H9 (cell line): ENCODE measurements around the gene FRAS1. TPM values are rescaled to one million over a fixed set of nuclear protein-coding genes. Genes with fewer than 3 reads are reported as not detected.

ENCODE experiments used
- DNase-seq: peaks from one replicate; pipeline ENCODE4 v3.0.0-alpha.2; 2017
- H2AFZ ChIP-seq: one replicate; pipeline ENCODE4 v1.6.1; 2013; ENCODE audit warnings: mild to moderate bottlenecking, low read length, control low read depth, moderate library complexity
- H2AK5ac ChIP-seq: 2 replicates; pipeline ENCODE4 v1.6.1; 2013; ENCODE audit warnings: low read length, control low read depth, mixed read lengths; ENCODE audit not compliant: insufficient read length
- H2BK120ac ChIP-seq: one replicate; pipeline ENCODE4 v1.6.1; 2013; ENCODE audit warnings: low read depth, mild to moderate bottlenecking, low read length, control low read depth, inconsistent platforms; ENCODE audit not compliant: poor library complexity, severe bottlenecking
- H2BK12ac ChIP-seq: 2 replicates; pipeline ENCODE4 v1.6.1; 2013; ENCODE audit warnings: low read length, control low read depth, mixed read lengths, low read depth; ENCODE audit not compliant: insufficient read length
- H2BK15ac ChIP-seq: 2 replicates; pipeline ENCODE4 v1.6.1; 2013; ENCODE audit warnings: low read depth, low read length, control low read depth
- H2BK20ac ChIP-seq: one replicate; pipeline ENCODE4 v1.6.1; 2013; ENCODE audit warnings: low read depth, mild to moderate bottlenecking, low read length, control low read depth, inconsistent platforms; ENCODE audit not compliant: poor library complexity, severe bottlenecking
- H2BK5ac ChIP-seq: 2 replicates; pipeline ENCODE4 v1.6.1; 2013; ENCODE audit warnings: low read length, control low read depth, mixed read lengths; ENCODE audit not compliant: insufficient read length
- H3K14ac ChIP-seq: 2 replicates; pipeline ENCODE4 v1.6.1; 2013; ENCODE audit warnings: low read length, control low read depth; ENCODE audit not compliant: insufficient read depth
- H3K18ac ChIP-seq: 2 replicates; pipeline ENCODE4 v1.6.1; 2013; ENCODE audit warnings: low read depth, mild to moderate bottlenecking, mixed read lengths, low read length, control low read depth; ENCODE audit not compliant: insufficient read length
- H3K23ac ChIP-seq: 2 replicates; pipeline ENCODE4 v1.6.1; 2013; ENCODE audit warnings: low read length, control low read depth, mixed read lengths, low read depth; ENCODE audit not compliant: insufficient read length
- H3K23me2 ChIP-seq: 2 replicates; pipeline ENCODE4 v1.6.1; 2013; ENCODE audit warnings: low read depth, mild to moderate bottlenecking, mixed read lengths, low read length, control low read depth; ENCODE audit not compliant: insufficient read length, poor library complexity, severe bottlenecking
- H3K27ac ChIP-seq: 2 replicates; pipeline ENCODE4 v1.5.1; 2013; ENCODE audit warnings: low read length, control low read depth, mixed read lengths, low read depth; ENCODE audit not compliant: insufficient read length
- H3K27me3 ChIP-seq: 2 replicates; pipeline ENCODE4 v1.6.1; 2013; ENCODE audit warnings: low read length, control low read depth, inconsistent platforms; ENCODE audit not compliant: insufficient read depth
- H3K4ac ChIP-seq: 2 replicates; pipeline ENCODE4 v1.6.1; 2013; ENCODE audit warnings: low read depth, mild to moderate bottlenecking, control low read depth, inconsistent platforms, low read length, moderate library complexity
- H3K4me1 ChIP-seq: 2 replicates; pipeline ENCODE4 v1.6.1; 2013; ENCODE audit warnings: low read length, control low read depth, inconsistent platforms; ENCODE audit not compliant: insufficient read depth
- H3K4me2 ChIP-seq: 2 replicates; pipeline ENCODE4 v1.6.1; 2013; ENCODE audit warnings: low read length, control low read depth, mixed read lengths; ENCODE audit not compliant: insufficient read length, insufficient read depth
- H3K56ac ChIP-seq: 2 replicates; pipeline ENCODE4 v1.6.1; 2013; ENCODE audit warnings: low read depth, mild to moderate bottlenecking, mixed read lengths, low read length, control low read depth; ENCODE audit not compliant: insufficient read length
- H3K79me1 ChIP-seq: 2 replicates; pipeline ENCODE4 v1.6.1; 2013; ENCODE audit warnings: low read depth, mild to moderate bottlenecking, moderate library complexity, low read length, control low read depth, inconsistent platforms; ENCODE audit not compliant: insufficient read depth, poor library complexity, severe bottlenecking
- H3K79me2 ChIP-seq: 2 replicates; pipeline ENCODE4 v1.6.1; 2013; ENCODE audit warnings: low read length, control low read depth, inconsistent platforms; ENCODE audit not compliant: insufficient read depth
- H3K9ac ChIP-seq: 2 replicates; pipeline ENCODE4 v1.6.1; 2013; ENCODE audit warnings: low read length, control low read depth, mixed read lengths; ENCODE audit not compliant: insufficient read length; ENCODE audit errors: extremely low read depth
- H3K9me3 ChIP-seq: one replicate; pipeline ENCODE4 v1.6.1; 2013; ENCODE audit warnings: low read depth, low read length, inconsistent platforms; ENCODE audit not compliant: control insufficient read depth
- H3T11ph ChIP-seq: one replicate; pipeline ENCODE4 v1.6.1; 2013; ENCODE audit warnings: mild to moderate bottlenecking, low read length, control low read depth, inconsistent platforms
- H4K20me1 ChIP-seq: one replicate; pipeline ENCODE4 v1.6.1; 2013; ENCODE audit not compliant: control insufficient read depth, insufficient read length, insufficient read depth
- H4K5ac ChIP-seq: 2 replicates; pipeline ENCODE4 v1.6.1; 2013; ENCODE audit warnings: low read depth, mild to moderate bottlenecking, mixed read lengths, low read length, control low read depth; ENCODE audit not compliant: insufficient read length
- H4K8ac ChIP-seq: replicated peaks from 2 replicates; pipeline ENCODE4 v1.6.1; 2013; ENCODE audit warnings: low read length, control low read depth, mixed read lengths, low read depth; ENCODE audit not compliant: insufficient read length
- H4K91ac ChIP-seq: 2 replicates; pipeline ENCODE4 v1.6.1; 2013; ENCODE audit warnings: low read depth, mild to moderate bottlenecking, moderate library complexity, mixed read lengths, low read length, control low read depth; ENCODE audit not compliant: insufficient read length
- H3K27ac Mint-ChIP-seq, 3 experiments: 2 replicates in 2 of 3; 3 replicates in 1 of 3; pipeline ENCODE4 v1.8.0; 2020 to 2021; ENCODE audit warnings: mixed read lengths in 3 of 3, mild to moderate bottlenecking in 1 of 3, moderate library complexity in 1 of 3
- H3K27me3 Mint-ChIP-seq: 2 replicates; pipeline ENCODE4 v1.8.0; 2021; ENCODE audit warnings: low read depth, mild to moderate bottlenecking, moderate library complexity, mixed read lengths
- H3K36me3 Mint-ChIP-seq, 3 experiments: 2 replicates in 2 of 3; 3 replicates in 1 of 3; pipeline ENCODE4 v1.8.0; 2020 to 2021; ENCODE audit warnings: low read depth in 3 of 3, mixed read lengths in 3 of 3; ENCODE audit not compliant: insufficient read depth in 1 of 3
- H3K4me1 Mint-ChIP-seq, 2 experiments: 2 replicates each; pipeline ENCODE4 v1.8.0; 2020; ENCODE audit warnings: mixed read lengths in 2 of 2
- H3K4me3 Mint-ChIP-seq, 2 experiments: 2 replicates in 1 of 2; 3 replicates in 1 of 2; pipeline ENCODE4 v1.8.0; 2020 to 2021; ENCODE audit warnings: mild to moderate bottlenecking in 2 of 2, mixed read lengths in 2 of 2, moderate library complexity in 1 of 2
- H3K9me3 Mint-ChIP-seq, 2 experiments: 2 replicates in 1 of 2; 3 replicates in 1 of 2; pipeline ENCODE4 v1.8.0; 2020; ENCODE audit warnings: mild to moderate bottlenecking in 2 of 2, mixed read lengths in 2 of 2, moderate library complexity in 1 of 2
- WGBS: extraction: QIAGEN DNeasy Blood & Tissue Kit; methylation state at CpG from one replicate; pipeline ENCODE4 v1.1.7; 2013; ENCODE audit warnings: missing lambda C conversion rate, low lambda C conversion rate, mixed read lengths; ENCODE audit not compliant: insufficient read length; ENCODE audit errors: extremely low coverage; 5-methylcytosine and 5-hydroxymethylcytosine counted together
- total RNA-seq: library from RNA; stranded (reverse); gene quantifications from 2 replicates; pipeline ENCODE4 v1.2.1, GENCODE V29; 2021
- TF ChIP-seq, protein P1 (sequence below): fragments of 200-600 bp; sonication (generic); conservative IDR thresholded peaks from 3 replicates; pipeline ENCODE4 v1.8.0; 2021; ENCODE audit warnings: antibody characterized with exemption, mild to moderate bottlenecking

FRAS1 gene
- total RNA-seq, 1 experiment from 2014 or later, result 58.5 TPM

GRCh38 chr4:78310740-78311115 lies 253.6 kb downstream of the FRAS1 start:
- H3K4me1 Mint-ChIP-seq, result peaks cover 47 to 61% of the 10 kb centered on the region in 2 experiments
- H2BK20ac ChIP-seq, result no peak overlapping the region

More at GRCh38 chr4:78310740-78311115, 253.6 kb downstream of the FRAS1 start:
- Histone ChIP-seq H2AK5ac (no peak overlapping the region), H3K9me3 (no peaks in the 10 kb centered on the region), H3K23me2 (no peaks in the 10 kb centered on the region), H3K4ac (no peak overlapping the region), H4K5ac (no peak overlapping the region), H2BK15ac (no peak overlapping the region), H2BK12ac (no peak overlapping the region), H2AFZ (no peak overlapping the region), H3K79me1 (no peaks in the 10 kb centered on the region), H3K27ac (no peak overlapping the region), H4K20me1 (no peaks in the 10 kb centered on the region), H2BK5ac (no peak overlapping the region), H3K18ac (no peak overlapping the region), H3K27me3 (no peaks in the 10 kb centered on the region), H3K79me2 (no peaks in the 10 kb centered on the region), H3K9ac (no peak overlapping the region), H4K91ac (no peak overlapping the region), H3K4me1 (peaks cover 9% of the 10 kb centered on the region), H2BK120ac (no peak overlapping the region), H4K8ac (no peak overlapping the region), H3K4me2 (no peak overlapping the region), H3T11ph (no peak overlapping the region), H3K23ac (no peak overlapping the region), H3K56ac (no peak overlapping the region), H3K14ac (no peak overlapping the region)
- H3K27me3 Mint-ChIP-seq, result no peaks in the 10 kb centered on the region; the same call in 1 of the 2 replicates
- peaks cover 0 to 2% of the 10 kb centered on the region in 2 experiments; a peak in 2 of 5 replicates for H3K9me3 Mint-ChIP-seq
- WGBS, result no CpG with 5 or more reads among the region's 6 CpGs
- no peak for DNase-seq
- TF ChIP-seq, protein P1, sequence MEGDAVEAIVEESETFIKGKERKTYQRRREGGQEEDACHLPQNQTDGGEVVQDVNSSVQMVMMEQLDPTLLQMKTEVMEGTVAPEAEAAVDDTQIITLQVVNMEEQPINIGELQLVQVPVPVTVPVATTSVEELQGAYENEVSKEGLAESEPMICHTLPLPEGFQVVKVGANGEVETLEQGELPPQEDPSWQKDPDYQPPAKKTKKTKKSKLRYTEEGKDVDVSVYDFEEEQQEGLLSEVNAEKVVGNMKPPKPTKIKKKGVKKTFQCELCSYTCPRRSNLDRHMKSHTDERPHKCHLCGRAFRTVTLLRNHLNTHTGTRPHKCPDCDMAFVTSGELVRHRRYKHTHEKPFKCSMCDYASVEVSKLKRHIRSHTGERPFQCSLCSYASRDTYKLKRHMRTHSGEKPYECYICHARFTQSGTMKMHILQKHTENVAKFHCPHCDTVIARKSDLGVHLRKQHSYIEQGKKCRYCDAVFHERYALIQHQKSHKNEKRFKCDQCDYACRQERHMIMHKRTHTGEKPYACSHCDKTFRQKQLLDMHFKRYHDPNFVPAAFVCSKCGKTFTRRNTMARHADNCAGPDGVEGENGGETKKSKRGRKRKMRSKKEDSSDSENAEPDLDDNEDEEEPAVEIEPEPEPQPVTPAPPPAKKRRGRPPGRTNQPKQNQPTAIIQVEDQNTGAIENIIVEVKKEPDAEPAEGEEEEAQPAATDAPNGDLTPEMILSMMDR, result no peak
- H3K4me3 Mint-ChIP-seq, result no peak overlapping the region
- H3K36me3 Mint-ChIP-seq, result peaks cover 34 to 44% (median 40%) of the 10 kb centered on the region in 3 experiments
- H3K27ac Mint-ChIP-seq, result 0 out of 7 replicates have a peak overlapping the region, but pooled peaks of 1 of the 3 experiments have one; percentile 37
